Retina (tissue), 1 donor: Measurements from ENCODE around the gene TM9SF1.
A peak's percentile ranks its signal among the peaks of the same experiment; 100 is the strongest.
"Not testable (repeated sequence)": the region's sequence is repeated elsewhere in the genome, so short reads cannot be mapped to it uniquely, and the experiment has no call there.

Experiments used
- DNase-seq: peaks from one replicate; pipeline ENCODE4 v3.0.0-alpha.2; 2016

TM9SF1 gene

GRCh38 chr14:24224618-24225071 is 29.4 kb upstream of the TM9SF1 start:
- DNase-seq, result no peak

- not testable (repeated sequence) for DNase-seq
Measured at GRCh38 chr14:24222987-24223386, 27.7 kb upstream of the TM9SF1 start.

GRCh38 chr14:24219521-24219920 is 24.3 kb upstream of the TM9SF1 start:
- DNase-seq, result no peak

GRCh38 chr14:24219080-24219479 is 23.8 kb upstream of the TM9SF1 start:
- no peak for DNase-seq

GRCh38 chr14:24216876-24217275 is 21.6 kb upstream of the TM9SF1 start:
- not testable (repeated sequence) for DNase-seq

GRCh38 chr14:24216345-24216699 is 21.1 kb upstream of the TM9SF1 start:
- no peak for DNase-seq

GRCh38 chr14:24215495-24216344 is 20.5 kb upstream of the TM9SF1 start, which contains the start of gene MDP1:
MDP1 (minus strand) TSS chr14:24216066; CDS start chr14:24215955, 111 bp downstream.
- peak; percentile 93 for DNase-seq

- no peak for DNase-seq
Measured at GRCh38 chr14:24213866-24214662, 18.8 kb upstream of the TM9SF1 start.

- peak; percentile 96 for DNase-seq
Measured at GRCh38 chr14:24212924-24213865, 18.0 kb upstream of the TM9SF1 start, which contains the start of gene CHMP4A. CHMP4A (minus strand) TSS chr14:24213488; CDS start chr14:24213439, 49 bp downstream.

- DNase-seq, result no peak
Measured at GRCh38 chr14:24211311-24211710, 16.1 kb upstream of the TM9SF1 start.

- no peak for DNase-seq
Measured at GRCh38 chr14:24207625-24208024, 12.4 kb upstream of the TM9SF1 start.

- no peak for DNase-seq
Measured at GRCh38 chr14:24207104-24207551, 11.9 kb upstream of the TM9SF1 start.

- no peak for DNase-seq
Measured at GRCh38 chr14:24206260-24207103, 11.2 kb upstream of the TM9SF1 start.

GRCh38 chr14:24204163-24205146 is 9.2 kb upstream of the TM9SF1 start:
- DNase-seq, result no peak

GRCh38 chr14:24203249-24203886 is 8.1 kb upstream of the TM9SF1 start:
- not testable (repeated sequence) for DNase-seq

GRCh38 chr14:24202538-24202937 is 7.3 kb upstream of the TM9SF1 start:
- not testable (repeated sequence) for DNase-seq

GRCh38 chr14:24198814-24199524 is 3.7 kb upstream of the TM9SF1 start:
- DNase-seq, result no peak

- no peak for DNase-seq
Measured at GRCh38 chr14:24197056-24197450, 1.8 kb upstream of the TM9SF1 start.
